ENCODE measurements around the gene ASB8.
A peak's percentile ranks its signal among the peaks of the same experiment; 100 is the strongest.

The ASB8 gene

DNA sequence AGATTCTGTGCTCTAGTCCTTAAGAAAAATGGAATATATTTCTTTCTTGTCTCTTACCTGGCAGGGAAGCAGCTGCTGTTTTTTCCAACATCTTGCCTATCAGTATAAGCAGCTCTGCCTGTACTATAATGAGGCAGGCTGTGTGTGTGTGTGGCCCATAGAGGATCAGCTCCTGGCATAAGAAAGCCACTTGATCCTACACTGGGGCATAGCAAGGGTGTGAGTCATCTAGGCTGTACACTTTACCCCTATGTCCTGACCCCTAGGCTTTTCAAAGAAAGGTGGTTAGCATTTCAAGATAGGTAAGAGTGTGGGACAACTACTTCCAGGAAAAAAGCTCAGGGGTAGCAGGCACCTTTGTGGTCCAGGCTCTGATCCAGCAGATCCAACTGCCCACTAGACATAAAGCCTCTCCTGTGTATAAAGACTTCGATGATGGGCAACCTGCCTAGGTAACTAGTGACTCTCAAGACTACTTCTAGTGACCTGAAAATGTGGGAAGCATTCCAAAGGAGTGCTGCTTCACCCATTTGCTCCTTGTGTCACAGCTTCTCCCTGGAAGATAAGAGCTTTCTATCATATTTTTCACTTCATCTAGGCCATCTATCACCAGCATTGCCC, 46.5 kb downstream of the ASB8 start:
- peaks cover 7 to 10% of the 10 kb centered on the region in 2 donors for H3K4me1 ChIP-seq (ENCODE audit: control insufficient read depth in 1 of 2, insufficient read depth in 2 of 2, low read length in 2 of 2)
- no peak overlapping the region for H3K27ac ChIP-seq (ENCODE audit: low read depth, low read length)
- H3K9ac ChIP-seq (ENCODE audit: low read depth in 1 of 2, low read length in 2 of 2), result no peak overlapping the region
- no peak overlapping the region for H3K4me3 ChIP-seq (ENCODE audit: low read depth in 1 of 2, low read length in 2 of 2)
- H3K36me3 ChIP-seq (ENCODE audit: control insufficient read depth in 1 of 2, insufficient read depth in 2 of 2, low read length in 2 of 2), result no peaks in the 10 kb centered on the region
- H3K27me3 ChIP-seq (ENCODE audit: control insufficient read depth in 1 of 2, insufficient read depth in 2 of 2, low read length in 2 of 2), result no peaks in the 10 kb centered on the region
- H3K9me3 ChIP-seq (ENCODE audit: control insufficient read depth in 1 of 2, low read length in 2 of 2), result no peaks in the 10 kb centered on the region

DNA sequence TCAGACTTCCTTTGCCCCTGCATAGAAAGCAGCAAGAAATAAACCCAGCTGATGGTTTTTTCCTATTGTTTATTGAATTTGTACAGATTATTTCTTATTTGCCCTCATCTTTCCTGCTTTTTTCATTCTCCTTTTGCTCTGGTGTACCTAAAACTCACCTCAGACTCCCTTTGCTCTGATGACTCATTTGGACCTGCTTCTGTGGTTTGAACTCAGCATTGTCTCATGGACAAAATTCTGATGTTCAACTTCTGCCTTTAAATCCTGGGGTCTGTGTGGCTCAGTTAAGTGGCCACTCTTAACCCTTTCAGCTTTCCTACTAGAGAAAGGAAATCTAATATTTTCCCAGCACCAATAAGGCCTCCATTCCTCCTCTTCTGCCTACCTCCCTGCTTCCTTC, 47.9 kb downstream of the ASB8 start:
- Histone ChIP-seq H3K9ac (ENCODE audit: low read depth in 1 of 2, low read length in 2 of 2) (no peak overlapping the region), H3K9me3 (ENCODE audit: control insufficient read depth in 1 of 2, low read length in 2 of 2) (no peaks in the 10 kb centered on the region), H3K4me1 (ENCODE audit: control insufficient read depth in 1 of 2, insufficient read depth in 2 of 2, low read length in 2 of 2) (peaks cover 15 to 18% of the 10 kb centered on the region in 2 donors), H3K4me3 (ENCODE audit: low read depth in 1 of 2, low read length in 2 of 2) (no peak overlapping the region), H3K27ac (ENCODE audit: low read depth, low read length) (no peak overlapping the region), H3K36me3 (ENCODE audit: control insufficient read depth in 1 of 2, insufficient read depth in 2 of 2, low read length in 2 of 2) (no peaks in the 10 kb centered on the region), H3K27me3 (ENCODE audit: control insufficient read depth in 1 of 2, insufficient read depth in 2 of 2, low read length in 2 of 2) (no peaks in the 10 kb centered on the region)

DNA sequence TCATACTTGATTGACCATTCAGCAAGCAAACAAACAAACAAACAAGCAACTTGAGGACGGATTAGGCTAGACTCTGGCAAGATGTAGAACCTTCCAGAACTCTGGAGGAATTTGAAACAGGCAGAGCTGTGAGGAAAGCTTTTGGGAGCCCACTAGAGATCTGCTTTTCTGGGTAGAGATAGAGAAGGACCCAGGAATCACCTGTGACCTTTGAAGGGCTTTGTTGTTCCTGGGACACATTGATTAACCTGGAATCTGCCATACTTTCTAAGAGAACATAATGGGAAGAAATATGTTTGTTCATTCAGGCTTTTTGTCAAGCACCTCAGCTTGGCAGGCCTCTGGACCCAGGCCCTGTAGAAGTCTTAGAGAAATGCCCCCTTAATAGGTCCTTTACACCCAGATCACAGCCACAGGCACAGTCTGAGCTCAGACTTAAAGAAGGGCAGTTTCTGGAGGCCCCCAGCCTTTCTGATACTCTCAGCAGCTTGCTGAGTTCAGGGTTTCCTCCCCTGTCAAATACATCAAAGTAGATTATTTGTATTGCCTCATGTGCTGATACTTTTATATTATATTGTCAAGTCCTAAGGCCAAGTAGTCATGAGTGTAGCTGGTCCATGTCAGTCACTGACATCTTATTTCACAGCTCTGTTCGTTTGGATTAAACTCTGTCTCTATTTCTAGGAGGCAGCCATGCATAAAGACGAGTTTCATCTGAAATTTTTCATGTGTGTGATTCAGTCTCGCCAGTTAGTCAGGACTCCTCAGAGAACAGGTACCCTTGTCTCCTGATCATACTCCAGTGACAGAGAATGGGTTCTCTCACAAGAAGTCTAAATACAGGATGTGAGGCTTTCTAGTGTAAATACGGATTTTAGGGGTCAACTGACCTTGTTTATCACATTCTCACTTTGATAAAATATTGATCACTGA, 50.4 kb downstream of the ASB8 start:
- H3K9me3 ChIP-seq (ENCODE audit: control insufficient read depth in 1 of 2, low read length in 2 of 2), result no peaks in the 10 kb centered on the region
- peak overlapping the region; percentile 90 to 97 for H3K4me3 ChIP-seq (ENCODE audit: low read depth in 1 of 2, low read length in 2 of 2)
- peak overlapping the region; percentile 67 to 78 for H3K9ac ChIP-seq (ENCODE audit: low read depth in 1 of 2, low read length in 2 of 2)
- H3K4me1 ChIP-seq (ENCODE audit: control insufficient read depth in 1 of 2, insufficient read depth in 2 of 2, low read length in 2 of 2), result peaks cover 17 to 21% of the 10 kb centered on the region in 2 donors
- H3K27me3 ChIP-seq (ENCODE audit: control insufficient read depth in 1 of 2, insufficient read depth in 2 of 2, low read length in 2 of 2), result no peaks in the 10 kb centered on the region
- H3K36me3 ChIP-seq (ENCODE audit: control insufficient read depth in 1 of 2, insufficient read depth in 2 of 2, low read length in 2 of 2), result no peaks in the 10 kb centered on the region
- H3K27ac ChIP-seq (ENCODE audit: low read depth, low read length), result peak overlapping the region; percentile 73

DNA sequence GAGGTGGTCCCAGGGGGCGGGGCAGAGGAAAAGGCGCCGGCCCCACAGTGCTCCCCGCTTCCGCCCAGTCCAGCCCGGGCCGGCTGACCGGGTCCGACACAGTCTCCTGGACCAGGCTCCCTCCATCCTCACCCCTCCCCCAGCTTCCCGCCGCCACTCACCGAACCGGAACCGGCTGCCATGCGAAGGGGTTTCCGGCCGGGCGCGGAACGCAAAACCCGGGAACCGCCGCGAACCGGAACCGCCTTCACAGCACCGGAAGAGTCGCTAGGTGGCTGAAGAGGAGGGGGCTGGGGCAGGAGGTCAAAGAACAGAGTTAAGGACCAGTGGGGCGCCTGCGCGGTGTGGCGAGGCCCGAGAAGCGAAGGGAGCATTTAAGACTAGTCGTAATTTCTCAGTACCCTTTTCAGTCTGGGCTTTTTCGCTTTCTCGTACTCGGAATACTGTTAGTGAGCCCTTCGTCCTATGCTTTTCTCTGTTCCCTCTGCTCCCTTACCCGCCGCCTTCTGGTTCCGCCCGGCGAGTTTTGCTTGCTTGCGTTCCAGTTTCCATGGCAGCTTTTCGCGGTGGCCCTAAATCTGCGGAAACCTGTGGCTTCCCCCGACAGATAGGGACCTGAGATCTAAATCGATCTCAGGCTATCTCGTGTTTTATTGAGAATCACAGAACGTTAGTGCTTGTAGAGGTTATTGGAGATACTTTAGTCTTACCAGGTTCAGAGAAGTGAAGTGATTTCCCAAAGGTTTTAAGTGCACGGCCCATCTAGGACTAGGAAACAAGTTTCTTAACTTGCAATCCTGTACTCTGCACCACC, 51.2 kb downstream of the ASB8 start, which contains the start of gene SENP1:
Gene SENP1, minus strand, starts transcription at position 213 of the 814 bp plus-strand sequence. CDS start 4,607 bp downstream, outside the sequence.
- Histone ChIP-seq H3K27ac (ENCODE audit: low read depth, low read length) (peak within 1 kb of the TSS; percentile 73), H3K4me3 (ENCODE audit: low read depth in 1 of 2, low read length in 2 of 2) (peak within 1 kb of the TSS; percentile 90 to 97), H3K36me3 (ENCODE audit: control insufficient read depth in 1 of 2, insufficient read depth in 2 of 2, low read length in 2 of 2) (no peaks in the 10 kb centered on the region), H3K9ac (ENCODE audit: low read depth in 1 of 2, low read length in 2 of 2) (peak within 1 kb of the TSS; percentile 67 to 78), H3K9me3 (ENCODE audit: control insufficient read depth in 1 of 2, low read length in 2 of 2) (no peaks in the 10 kb centered on the region), H3K4me1 (ENCODE audit: control insufficient read depth in 1 of 2, insufficient read depth in 2 of 2, low read length in 2 of 2) (peaks cover 17 to 21% of the 10 kb centered on the region in 2 donors), H3K27me3 (ENCODE audit: control insufficient read depth in 1 of 2, insufficient read depth in 2 of 2, low read length in 2 of 2) (no peaks in the 10 kb centered on the region)

DNA sequence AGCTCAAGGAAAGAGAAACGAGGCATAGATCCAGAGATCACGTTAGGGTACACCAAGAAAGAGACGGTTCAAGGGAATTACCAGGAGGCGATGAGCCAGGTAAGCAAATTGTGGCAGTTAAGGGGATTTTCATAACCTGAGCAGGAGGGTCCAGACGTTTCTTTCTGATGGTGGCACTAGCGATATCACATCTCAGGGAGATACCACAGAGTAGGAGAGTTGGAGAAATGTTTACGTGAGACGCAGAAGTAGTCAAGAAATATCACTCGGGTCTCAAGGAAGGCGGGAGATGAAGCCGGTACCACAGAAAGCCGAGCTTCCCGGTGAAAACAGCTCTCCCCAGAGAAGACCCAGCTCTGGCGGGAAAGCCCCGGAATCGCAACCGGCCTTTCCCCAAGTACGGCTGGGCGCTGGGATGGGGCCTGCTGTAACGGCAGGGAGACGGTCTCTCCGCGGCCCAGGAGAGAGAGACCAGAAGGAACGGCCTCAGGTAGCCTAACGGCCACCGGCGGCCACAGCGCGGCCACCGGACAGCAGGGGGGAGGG, 51.9 kb downstream of the ASB8 start:
- peak overlapping the region; percentile 90 to 97 for H3K4me3 ChIP-seq (ENCODE audit: low read depth in 1 of 2, low read length in 2 of 2)
- peak overlapping the region; percentile 67 to 78 for H3K9ac ChIP-seq (ENCODE audit: low read depth in 1 of 2, low read length in 2 of 2)
- H3K9me3 ChIP-seq (ENCODE audit: control insufficient read depth in 1 of 2, low read length in 2 of 2), result no peaks in the 10 kb centered on the region
- peak overlapping the region; percentile 73 for H3K27ac ChIP-seq (ENCODE audit: low read depth, low read length)
- no peaks in the 10 kb centered on the region for H3K36me3 ChIP-seq (ENCODE audit: control insufficient read depth in 1 of 2, insufficient read depth in 2 of 2, low read length in 2 of 2)
- H3K4me1 ChIP-seq (ENCODE audit: control insufficient read depth in 1 of 2, insufficient read depth in 2 of 2, low read length in 2 of 2), result peaks cover 17 to 21% of the 10 kb centered on the region in 2 donors
- no peaks in the 10 kb centered on the region for H3K27me3 ChIP-seq (ENCODE audit: control insufficient read depth in 1 of 2, insufficient read depth in 2 of 2, low read length in 2 of 2)

DNA sequence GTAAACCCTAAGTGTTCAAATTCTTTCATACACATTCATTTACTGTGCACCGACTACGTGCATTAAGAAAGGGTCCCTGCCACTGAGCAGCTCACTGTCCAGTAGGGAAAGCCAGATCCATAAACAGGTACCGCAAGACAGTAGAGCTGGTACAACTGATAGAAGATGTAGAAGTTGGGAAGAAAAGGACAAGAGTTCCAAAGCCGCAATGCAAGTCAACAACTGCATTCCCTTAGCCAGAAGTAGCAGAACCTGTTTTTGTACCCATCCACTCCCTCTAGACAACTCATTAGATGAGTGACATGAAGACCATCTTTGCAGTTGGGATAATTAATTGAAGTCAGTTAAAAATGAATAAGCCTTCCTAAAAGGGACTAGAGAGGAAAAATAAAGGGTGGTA, 52.8 kb downstream of the ASB8 start:
- Histone ChIP-seq H3K27me3 (ENCODE audit: control insufficient read depth in 1 of 2, insufficient read depth in 2 of 2, low read length in 2 of 2) (no peaks in the 10 kb centered on the region), H3K36me3 (ENCODE audit: control insufficient read depth in 1 of 2, insufficient read depth in 2 of 2, low read length in 2 of 2) (peaks cover 0 to 4% of the 10 kb centered on the region in 2 donors), H3K9ac (ENCODE audit: low read depth in 1 of 2, low read length in 2 of 2) (peak overlapping the region; percentile 3 to 67), H3K4me1 (ENCODE audit: control insufficient read depth in 1 of 2, insufficient read depth in 2 of 2, low read length in 2 of 2) (peaks cover 17 to 21% of the 10 kb centered on the region in 2 donors), H3K4me3 (ENCODE audit: low read depth in 1 of 2, low read length in 2 of 2) (peak overlapping the region; percentile 90 to 97), H3K9me3 (ENCODE audit: control insufficient read depth in 1 of 2, low read length in 2 of 2) (no peaks in the 10 kb centered on the region), H3K27ac (ENCODE audit: low read depth, low read length) (no peak overlapping the region)

Measured in duodenal mucosa (tissue), 2 donors.